ENCODE measurements around the gene ZFP64.
"Not testable (repeated sequence)": the region's sequence is repeated elsewhere in the genome, so short reads cannot be mapped to it uniquely, and the experiment has no call there.

ZFP64 gene

GRCh38 chr20:52200870-52201269 lies 9.3 kb upstream of the ZFP64 start:
- DNase-seq: peak; percentile 57

GRCh38 chr20:52196845-52197244 lies 5.3 kb upstream of the ZFP64 start:
- DNase-seq: no peak

GRCh38 chr20:52193886-52194545 lies 2.4 kb upstream of the ZFP64 start:
- DNase-seq: no peak

- peak; percentile 4 for DNase-seq
Measured at GRCh38 chr20:52193133-52193532, 1.6 kb upstream of the ZFP64 start.

- not testable (repeated sequence) for DNase-seq
Measured at GRCh38 chr20:52192719-52193007, 1.1 kb upstream of the ZFP64 start.

GRCh38 chr20:52191916-52192718 lies 538 bp upstream of the ZFP64 start:
- peak; percentile 55 for DNase-seq

GRCh38 chr20:52190437-52191131 lies 995 bp downstream of the ZFP64 start:
- peak; percentile 42 for DNase-seq

- DNase-seq: no peak
Measured at GRCh38 chr20:52181766-52182165, 9.8 kb downstream of the ZFP64 start.

- no peak for DNase-seq
Measured at GRCh38 chr20:52180180-52180840, 11.3 kb downstream of the ZFP64 start.

GRCh38 chr20:52179331-52180179 lies 12.0 kb downstream of the ZFP64 start:
- no peak for DNase-seq

GRCh38 chr20:52178691-52179090 lies 12.9 kb downstream of the ZFP64 start:
- DNase-seq: no peak

- DNase-seq: no peak
Measured at GRCh38 chr20:52175840-52176239, 15.7 kb downstream of the ZFP64 start.

GRCh38 chr20:52172392-52173047 lies 19.1 kb downstream of the ZFP64 start:
- no peak for DNase-seq

- no peak for DNase-seq
Measured at GRCh38 chr20:52171025-52171424, 20.6 kb downstream of the ZFP64 start.

GRCh38 chr20:52168116-52168515 lies 23.5 kb downstream of the ZFP64 start:
- no peak for DNase-seq

GRCh38 chr20:52167232-52167840 lies 24.2 kb downstream of the ZFP64 start:
- no peak for DNase-seq

- no peak for DNase-seq
Measured at GRCh38 chr20:52166150-52166549, 25.4 kb downstream of the ZFP64 start.

GRCh38 chr20:52160621-52161204 lies 30.9 kb downstream of the ZFP64 start:
- DNase-seq: no peak

GRCh38 chr20:52160049-52160570 lies 31.5 kb downstream of the ZFP64 start:
- no peak for DNase-seq

- DNase-seq: no peak
Measured at GRCh38 chr20:52154575-52154974, 37.0 kb downstream of the ZFP64 start.

- no peak for DNase-seq
Measured at GRCh38 chr20:52153896-52154295, 37.7 kb downstream of the ZFP64 start.

All from NCI-H2227 treated with DMSO at 0.1 percent for 48 hours (cell line).